HG02642 (cell line): ENCODE measurements around the gene TRPM8.
"Not testable (repeated sequence)": the region's sequence is repeated elsewhere in the genome, so short reads cannot be mapped to it uniquely, and the experiment has no call there.

Source experiments
- ATAC-seq: cut with Tn5 transposase; IDR thresholded peaks from one replicate; pipeline ENCODE4 v1.9.1; 2021; ENCODE audit warnings: mild to moderate bottlenecking; ENCODE audit not compliant: unreplicated experiment, poor library complexity

Gene TRPM8

DNA sequence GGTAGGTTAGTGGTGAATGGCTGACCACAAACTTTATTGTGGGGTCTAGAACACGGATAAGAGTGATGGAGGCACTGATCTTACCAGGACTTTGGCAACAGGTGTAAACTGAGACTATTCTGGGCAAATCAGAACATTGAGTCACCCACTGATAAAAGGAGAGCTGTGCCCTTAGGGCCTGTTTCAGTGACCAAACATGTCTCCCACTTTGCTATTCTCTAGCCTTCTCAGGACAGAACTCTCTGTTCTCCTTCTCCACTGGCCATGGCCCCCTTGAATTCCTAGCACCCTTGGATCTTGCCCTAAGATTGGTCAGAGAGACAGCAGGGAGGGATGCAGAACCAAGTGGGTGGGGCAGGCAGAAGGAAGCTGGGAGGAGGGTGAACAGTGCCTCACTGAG lies 18.3 kb downstream of the TRPM8 start:
- no peak for ATAC-seq

DNA sequence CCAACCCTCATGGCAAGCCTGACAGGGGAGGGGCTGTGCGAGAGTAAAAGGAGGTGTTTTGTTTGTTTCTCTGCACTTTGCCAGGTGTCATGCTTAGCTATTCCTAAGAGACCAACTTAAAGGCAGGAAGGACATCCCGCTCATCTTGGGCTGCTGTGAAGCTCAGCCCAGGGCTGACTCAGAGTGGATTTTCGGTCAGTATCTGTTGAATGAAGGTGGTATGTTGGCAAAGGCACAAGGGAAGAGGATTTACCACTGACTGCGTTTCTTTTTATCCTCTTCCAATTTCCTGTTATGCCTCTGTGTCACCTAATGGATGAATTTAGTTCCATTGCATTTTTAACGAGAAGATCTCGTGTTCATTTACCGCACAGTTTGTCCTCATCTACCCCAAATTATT lies 18.9 kb downstream of the TRPM8 start:
- no peak for ATAC-seq

DNA sequence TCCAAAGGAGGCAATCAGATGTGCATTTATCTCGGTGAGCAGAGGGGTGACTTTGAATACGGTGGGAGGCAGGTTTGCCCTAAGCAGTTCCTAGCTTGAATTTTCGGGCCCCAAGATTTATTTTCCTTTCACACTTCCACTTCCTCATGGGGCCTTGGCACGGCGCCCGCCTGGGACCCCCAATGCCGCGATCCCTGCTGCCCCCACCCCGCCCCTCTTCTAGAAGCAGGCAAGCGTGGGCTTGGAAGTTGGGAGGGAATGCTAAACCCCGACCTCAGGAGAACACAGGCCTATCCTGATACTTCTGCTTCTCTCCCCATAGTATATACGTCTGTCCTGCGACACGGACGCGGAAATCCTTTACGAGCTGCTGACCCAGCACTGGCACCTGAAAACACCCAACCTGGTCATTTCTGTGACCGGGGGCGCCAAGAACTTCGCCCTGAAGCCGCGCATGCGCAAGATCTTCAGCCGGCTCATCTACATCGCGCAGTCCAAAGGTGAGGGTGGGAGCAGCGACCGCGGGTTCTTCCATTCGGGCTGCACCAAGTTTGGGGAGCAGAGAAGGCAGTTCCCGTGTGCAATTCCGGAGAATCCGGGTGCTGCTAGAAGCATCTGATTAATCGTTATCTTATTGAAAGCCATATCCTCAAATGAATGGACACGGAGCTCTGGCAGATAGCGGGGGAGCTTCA lies 21.6 kb downstream of the TRPM8 start:
- ATAC-seq: no peak

DNA sequence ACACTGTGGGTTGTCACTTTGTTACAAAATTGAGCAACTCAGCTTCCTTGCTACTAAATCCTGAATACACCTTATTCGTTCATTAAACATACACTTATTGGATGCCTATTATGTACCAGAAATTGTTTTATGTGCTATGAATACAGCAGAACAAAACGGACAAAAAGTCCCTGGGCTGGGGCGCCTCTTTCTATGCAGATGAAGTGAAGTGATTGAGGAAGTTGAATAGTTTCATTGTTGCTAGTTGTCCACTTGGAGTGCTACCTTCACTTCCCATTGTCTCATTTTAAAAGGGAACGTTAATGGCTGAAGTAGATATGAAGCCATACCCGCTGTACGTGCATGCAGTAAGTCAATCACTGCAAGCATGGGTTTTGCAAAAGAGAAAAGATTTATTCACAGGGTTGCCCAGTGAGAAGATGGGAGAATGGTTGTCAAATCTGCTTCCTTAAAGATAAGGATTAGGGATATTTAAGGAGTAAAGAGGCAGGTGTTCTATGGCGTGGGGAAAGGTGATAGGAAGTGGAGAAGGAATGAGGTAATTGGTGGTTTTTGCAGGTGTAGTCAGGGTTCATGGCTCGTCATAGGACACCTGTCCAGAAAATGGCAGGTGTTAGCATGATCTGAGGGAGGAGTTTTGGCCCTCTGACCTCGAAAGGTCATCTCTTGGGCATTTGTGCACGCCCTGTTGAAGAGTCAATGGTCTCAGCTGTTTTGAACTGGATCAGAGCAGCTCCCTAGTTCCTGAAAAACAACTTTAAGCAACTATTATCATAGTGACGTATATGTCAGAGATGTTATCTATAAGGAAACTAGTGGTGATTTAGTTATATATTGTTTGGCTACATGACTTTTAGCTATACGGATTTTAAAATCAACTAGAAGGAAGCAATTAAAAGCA lies 23.5 kb downstream of the TRPM8 start:
- no peak for ATAC-seq

DNA sequence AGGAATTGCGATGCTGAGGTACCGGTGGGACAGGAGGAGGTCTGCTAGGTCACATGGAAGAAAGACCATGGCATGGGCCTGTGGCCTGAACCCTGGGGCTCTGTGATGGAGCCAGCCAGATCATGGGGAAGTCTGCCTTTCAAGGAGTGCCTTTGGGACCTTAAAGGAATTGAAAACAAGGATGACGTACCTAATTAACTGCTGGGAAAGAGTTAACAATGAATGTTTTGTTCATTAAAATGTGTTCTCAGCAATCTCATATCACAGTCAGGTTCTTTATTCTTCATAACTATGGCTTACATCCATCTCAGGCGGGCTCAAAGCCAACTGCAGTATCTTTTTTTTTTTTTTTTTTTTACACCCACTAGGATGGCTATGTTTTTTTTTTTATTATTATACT lies 25.6 kb downstream of the TRPM8 start:
- no peak for ATAC-seq

DNA sequence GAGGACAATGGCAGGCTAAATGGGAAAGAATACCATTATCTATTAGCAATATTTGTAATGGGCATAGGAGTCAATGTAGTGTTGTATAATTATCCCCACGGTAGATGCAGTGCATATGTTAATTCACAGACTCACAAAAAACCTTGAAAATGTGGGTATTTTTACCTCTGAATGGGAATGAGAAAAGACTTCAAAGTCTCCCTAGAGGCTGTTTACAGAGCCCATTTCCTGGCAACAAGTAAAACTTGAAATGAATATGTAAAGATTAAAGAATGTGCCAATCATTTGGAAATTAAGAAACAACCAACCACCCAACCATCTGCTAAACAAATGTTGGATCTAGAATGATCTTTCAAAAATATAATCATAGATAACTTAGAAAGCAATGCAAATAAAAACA lies 27.1 kb downstream of the TRPM8 start:
- no peak for ATAC-seq

DNA sequence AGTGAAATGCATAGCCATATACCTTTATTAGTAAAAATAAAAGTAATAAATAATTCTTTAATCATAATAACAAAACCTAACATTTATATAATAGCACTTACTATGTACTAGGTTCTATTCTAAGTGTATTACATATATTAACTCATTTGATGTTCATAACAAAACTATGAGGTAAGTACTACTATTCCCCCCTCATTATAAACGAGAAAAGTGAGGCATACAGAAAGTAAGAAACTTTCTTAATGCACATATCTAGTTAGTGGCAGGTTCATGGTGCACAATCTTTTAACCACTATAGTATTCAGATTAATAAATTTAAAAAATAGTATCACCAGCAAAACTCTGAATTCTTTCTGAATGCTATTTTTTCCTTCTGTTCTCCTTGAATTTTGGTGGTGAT lies 27.5 kb downstream of the TRPM8 start:
- no peak for ATAC-seq

DNA sequence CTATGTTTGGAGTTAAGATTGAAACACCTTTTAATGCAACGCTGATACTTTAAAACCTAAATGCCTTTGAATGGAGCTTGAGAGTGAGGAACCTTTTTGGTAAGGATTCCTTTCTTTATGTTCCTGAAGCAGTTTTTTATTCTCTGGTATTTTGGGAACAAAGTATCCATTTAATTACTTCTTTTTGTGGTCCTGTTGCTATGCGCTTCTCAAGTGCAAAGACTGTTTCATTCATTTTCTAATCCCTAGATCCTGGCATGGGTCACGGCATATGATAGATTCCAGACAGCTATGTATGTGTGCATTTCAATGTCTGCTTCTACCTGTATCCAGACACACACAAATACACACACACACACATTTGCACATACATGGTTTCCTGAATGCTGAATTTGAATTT lies 28.0 kb downstream of the TRPM8 start:
- no peak for ATAC-seq

DNA sequence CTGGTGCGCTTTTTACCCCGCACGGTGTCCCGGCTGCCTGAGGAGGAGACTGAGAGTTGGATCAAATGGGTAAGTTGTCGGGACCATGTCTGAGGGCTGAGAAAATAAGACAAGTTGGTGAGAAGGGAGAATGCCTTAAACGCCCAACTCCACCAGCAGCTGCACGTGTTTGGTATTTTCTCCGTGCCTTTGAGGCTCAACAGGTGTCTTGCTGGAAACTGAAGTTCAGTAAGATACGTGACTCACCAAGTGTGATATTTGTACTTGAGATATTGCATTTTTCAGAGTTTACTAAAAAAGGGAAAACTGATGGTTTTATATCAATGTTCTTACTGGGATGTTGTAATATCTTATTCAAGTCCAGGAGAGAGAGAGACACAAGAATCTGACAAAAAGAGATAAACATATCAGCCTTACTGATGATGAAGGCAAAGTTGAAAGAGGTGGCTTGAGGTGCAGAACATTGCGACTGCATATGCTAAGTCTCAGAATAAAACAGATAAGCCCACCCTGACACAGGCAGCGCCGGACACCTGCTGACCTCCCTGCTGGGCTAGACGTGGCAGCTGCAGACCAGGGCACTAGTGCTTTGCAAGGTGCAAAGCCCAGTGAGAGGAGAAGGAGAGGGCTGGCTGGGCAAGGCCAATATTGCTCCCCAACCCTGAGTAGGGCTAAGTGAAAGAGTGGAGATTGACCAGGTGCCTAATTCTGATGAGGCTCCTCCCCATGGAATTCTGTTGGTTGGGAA lies 33.1 kb downstream of the TRPM8 start:
- no peak for ATAC-seq

DNA sequence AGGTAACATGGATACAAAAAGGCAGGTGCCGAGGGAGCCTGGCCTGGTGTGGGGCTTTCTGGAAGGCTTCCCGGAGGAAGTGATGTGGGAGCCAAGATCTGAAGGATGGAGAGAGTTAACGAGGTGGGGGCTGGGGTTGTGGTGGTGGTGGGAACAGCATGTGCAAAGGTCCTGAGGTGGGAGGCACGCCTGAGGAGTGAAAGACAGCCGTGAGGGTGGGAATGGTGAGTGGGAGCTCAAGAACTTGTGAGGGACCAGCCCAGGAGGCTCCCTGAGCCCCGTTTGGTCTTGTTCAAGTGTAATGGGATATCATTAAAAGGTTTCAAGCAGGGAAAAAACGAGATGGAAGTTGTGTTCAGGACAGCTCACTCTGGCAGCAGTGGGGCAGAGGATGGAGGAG lies 35.2 kb downstream of the TRPM8 start:
- ATAC-seq: no peak

DNA sequence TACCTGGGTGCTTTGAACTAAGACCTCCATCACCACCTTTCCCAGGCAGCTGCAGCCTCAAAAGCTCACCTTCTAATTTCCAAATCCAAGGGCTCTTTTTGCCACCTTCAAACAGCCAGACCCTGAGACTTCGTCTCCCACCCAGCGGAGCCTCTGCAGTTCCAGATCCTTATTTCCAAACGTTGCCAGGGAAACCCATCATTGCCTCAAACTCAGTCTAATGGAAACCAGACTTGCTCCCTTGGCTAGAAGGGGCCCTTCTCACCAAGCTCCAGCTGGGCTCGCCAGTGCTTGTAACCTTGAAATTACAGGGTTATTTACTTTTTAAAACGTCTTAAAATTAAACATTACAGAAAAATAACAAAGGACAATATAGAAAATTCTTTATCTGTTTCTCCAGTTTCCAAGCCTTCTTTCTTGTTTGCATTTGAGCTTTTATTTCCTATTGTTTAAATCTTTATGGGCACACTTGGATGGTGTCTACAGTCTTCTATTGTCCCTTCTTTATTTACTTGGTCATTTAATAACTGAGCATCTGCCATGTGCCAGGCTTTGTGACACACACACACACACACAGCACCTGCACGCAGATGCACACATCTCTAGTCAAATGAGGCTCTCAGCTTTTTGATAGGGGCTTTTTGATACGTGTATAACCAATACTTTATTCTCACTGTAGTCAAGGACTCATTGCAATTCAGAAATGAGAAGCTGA lies 36.1 kb downstream of the TRPM8 start:
- no peak for ATAC-seq

DNA sequence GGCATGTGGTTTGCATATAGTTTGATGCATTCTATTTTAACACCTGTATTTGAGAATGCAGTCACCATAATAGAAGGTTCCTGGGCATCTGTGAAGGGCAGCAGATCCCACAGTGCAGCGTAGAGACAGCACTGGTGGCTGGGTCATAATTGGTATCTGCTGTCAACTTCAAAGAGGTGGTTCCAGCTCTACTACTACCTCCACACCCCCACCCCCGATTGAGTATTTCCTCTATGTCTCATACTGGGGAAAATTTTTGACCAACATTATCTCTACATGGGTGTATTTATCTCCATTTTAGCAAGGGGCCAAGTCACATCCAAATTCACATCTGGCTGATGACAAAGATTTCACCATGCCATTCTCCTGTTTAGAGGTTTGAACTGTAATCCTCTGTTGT lies 43.0 kb downstream of the TRPM8 start:
- no peak for ATAC-seq

DNA sequence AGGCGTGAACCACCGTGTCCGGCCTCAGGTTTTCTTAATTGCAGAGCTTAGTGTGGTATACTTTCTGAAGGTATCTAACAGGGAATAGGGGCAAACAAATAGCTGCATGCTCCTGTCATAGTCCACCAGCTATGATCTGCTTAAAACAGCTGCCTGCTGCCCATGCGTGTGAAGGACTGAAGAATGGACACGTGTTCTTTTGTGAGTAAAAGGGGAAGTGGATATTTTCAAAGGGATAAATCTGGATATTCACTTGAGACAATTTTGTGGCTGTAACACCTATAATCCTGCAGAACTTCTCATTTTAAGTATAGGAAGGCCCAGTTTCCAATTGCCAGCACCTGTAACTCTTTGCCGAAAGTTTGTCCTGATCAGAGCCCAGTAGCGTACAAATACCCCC lies 44.7 kb downstream of the TRPM8 start:
- no peak for ATAC-seq

DNA sequence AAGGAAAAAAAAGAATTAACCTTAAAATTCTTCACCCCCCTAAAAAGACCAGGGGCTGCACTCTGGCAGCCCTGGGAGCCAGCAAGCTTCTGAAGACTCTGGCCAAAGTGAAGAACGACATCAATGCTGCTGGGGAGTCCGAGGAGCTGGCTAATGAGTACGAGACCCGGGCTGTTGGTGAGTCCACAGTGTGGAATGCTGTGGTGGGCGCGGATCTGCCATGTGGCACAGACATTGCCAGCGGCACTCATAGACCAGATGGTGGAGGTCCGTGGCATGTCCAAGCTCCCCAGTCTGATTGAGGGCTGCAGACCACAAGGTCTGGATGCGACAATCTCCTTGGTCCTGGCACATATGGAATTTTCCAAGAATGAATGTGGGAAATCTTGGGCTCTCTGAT lies 47.4 kb downstream of the TRPM8 start:
- ATAC-seq: no peak

DNA sequence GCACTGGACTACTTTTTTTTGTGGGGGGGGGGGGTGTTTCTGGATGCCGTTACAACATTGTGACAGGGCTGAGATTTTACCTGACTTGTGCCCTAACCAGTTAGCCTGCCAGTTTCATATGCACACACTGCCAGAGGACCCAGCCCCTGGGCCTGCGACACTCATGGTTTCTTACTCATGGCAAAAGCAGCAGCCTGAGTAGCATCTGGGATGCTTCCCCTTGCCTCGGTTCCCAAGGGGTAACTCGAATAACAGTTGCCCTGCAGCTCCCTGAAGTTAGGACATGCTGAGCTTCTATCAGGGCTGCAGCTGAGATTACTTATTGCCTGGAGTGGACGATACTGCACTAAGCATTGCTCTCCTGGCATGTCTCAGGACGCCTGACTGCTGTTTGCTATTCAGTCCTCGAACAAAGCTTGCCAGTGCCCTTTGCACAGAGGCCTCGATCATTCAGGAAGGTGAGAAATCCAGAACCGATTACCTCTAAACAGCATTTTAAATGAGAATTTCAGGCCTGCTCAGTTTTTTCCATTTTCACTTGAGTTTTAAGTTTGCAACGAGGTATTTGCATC lies 47.9 kb downstream of the TRPM8 start:
- no peak for ATAC-seq

DNA sequence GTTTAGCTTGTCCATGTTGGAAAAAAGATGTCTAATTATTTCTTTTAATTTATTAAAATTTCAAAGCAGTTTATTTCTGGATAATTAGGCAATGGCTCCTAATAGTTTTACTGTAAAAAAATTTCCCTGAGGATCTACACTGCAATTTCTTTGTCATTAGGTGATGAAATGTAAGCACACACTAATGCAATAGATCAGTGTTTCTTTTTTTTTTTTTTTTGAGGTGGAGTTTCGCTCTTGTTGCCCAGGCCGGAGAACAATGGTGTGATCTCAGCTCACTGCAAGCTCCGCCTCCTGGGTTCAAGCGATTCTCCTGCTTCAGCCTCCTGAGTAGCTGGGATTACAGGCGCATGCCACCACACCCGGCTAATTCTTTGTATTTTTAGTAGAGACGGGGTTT lies 48.5 kb downstream of the TRPM8 start:
- ATAC-seq: not testable (repeated sequence)

DNA sequence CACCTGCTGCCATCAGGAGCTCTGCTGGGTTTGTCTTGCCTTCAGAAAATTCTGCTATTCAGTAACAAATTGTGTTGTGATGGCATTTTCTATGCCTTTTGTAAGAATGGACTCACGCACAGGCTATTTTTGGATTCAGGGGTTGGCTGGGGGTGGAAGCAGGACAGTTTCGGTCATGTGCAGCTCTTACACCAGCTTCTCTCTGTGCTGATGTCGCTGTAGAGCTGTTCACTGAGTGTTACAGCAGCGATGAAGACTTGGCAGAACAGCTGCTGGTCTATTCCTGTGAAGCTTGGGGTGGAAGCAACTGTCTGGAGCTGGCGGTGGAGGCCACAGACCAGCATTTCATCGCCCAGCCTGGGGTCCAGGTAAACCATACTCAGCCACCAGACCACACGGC lies 49.2 kb downstream of the TRPM8 start:
- no peak for ATAC-seq

DNA sequence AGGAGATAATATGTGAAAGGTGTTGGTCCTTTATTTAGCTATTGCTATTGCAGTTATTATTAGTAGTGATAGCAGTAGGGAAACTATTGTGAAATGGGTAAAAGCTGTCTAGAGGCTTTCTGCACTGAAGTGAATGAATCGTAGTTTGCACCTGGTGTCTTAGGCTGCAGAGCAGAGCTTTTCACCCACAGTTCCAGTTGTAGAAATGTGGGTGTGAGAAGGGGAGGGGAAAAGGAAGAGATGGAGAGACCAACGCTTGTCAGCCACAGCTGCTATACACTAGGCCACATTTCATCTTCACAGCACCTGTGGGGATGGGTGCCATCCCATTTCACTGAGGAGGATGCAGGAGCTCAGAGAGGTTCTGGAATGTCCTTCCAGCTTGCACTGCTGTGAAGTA lies 50.0 kb downstream of the TRPM8 start:
- ATAC-seq: no peak

DNA sequence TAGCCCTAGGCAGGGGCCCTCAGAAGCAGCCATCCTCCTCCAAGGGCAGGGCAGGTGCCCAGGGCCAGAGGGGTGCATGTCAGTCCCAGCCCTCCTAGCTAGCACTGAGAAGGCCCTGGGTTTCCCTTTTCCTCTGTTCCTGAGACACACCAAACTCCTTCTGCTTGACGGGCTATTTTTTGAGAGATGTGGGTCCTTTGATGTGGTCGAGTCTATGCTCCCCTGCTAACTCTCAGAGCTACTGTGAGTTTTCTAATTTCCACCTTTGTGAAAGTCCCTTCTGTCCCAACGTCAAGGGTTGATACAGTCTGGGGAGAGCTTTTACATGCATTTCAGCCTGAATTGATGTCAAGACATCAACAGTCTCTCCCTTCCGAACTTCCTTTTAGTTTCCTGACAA lies 51.4 kb downstream of the TRPM8 start:
- no peak for ATAC-seq

DNA sequence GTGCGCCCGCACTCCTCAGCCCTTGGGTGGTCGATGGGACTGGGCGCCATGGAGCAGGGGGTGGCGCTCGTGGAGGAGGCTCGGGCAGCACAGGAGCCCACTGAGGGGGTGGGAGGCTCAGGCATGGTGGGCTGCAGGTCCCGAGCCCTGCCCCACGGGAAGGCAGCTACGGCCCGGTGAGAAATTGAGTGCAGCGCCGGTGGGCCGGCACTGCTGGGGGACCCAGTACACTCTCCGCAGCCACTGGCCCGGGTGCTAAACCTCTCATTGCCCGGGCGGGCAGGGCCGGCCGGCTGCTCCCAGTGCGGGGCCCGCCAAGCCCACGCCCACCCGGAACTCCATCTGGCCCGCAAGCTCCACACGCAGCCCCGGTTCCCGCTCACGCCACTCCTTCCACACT lies 55.3 kb downstream of the TRPM8 start:
- ATAC-seq: not testable (repeated sequence)
